NB4 (cell line): Measurements from ENCODE around the gene ARHGAP15.

Experiments
- CTCF ChIP-seq: IDR thresholded peaks from one replicate; pipeline ENCODE4 v1.5.1; 2012; ENCODE audit warnings: low read depth, low read length
- MAX ChIP-seq: IDR thresholded peaks from 2 replicates; pipeline ENCODE4 v1.6.1; 2011; ENCODE audit warnings: low read depth, low read length
- MYC ChIP-seq: IDR thresholded peaks from 2 replicates; pipeline ENCODE4 v1.6.1; 2011; ENCODE audit warnings: low read depth, low read length
- POLR2A ChIP-seq: IDR thresholded peaks from 2 replicates; pipeline ENCODE4 v1.6.1; 2011; ENCODE audit warnings: mild to moderate bottlenecking; ENCODE audit not compliant: insufficient read length; ENCODE audit errors: extremely low read depth

- TF ChIP-seq CTCF (no peak), MAX (no peak), POLR2A (no peak), MYC (no peak)
Observed at GRCh38 chr2:143528021-143528420, 398.8 kb downstream of the ARHGAP15 start.
